Measurements from ENCODE around the gene EGR4. TPM values are rescaled to one million over a fixed set of nuclear protein-coding genes. Genes with fewer than 3 reads are reported as not detected.

EGR4 gene
- total RNA-seq, 6 experiments from 2014 or later = not detected

DNA sequence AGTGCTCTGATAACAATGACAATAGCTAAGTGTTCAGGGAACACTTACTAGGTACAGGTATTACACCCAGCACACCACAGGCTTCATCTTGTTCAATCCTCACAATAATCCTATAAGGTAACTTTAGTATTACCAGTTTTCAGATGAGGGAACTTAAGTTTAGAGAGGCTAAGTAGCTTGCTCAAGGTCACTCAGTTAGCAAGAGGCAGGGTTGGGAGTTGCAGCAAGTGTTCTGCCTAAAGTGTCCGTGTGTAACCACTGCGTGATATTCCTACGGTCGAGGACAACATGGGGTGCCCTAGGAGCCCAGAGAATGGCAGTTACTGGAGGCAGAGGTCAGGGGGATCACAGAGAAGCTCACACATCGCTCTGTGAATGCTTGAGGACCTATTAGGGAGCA is 30.2 kb upstream of the EGR4 start:
- H3K4me3 ChIP-seq = no peak overlapping the region
- no peaks in the 10 kb centered on the region for H3K36me3 ChIP-seq
- no peaks in the 10 kb centered on the region for H3K4me1 ChIP-seq
- TF ChIP-seq, protein P1, sequence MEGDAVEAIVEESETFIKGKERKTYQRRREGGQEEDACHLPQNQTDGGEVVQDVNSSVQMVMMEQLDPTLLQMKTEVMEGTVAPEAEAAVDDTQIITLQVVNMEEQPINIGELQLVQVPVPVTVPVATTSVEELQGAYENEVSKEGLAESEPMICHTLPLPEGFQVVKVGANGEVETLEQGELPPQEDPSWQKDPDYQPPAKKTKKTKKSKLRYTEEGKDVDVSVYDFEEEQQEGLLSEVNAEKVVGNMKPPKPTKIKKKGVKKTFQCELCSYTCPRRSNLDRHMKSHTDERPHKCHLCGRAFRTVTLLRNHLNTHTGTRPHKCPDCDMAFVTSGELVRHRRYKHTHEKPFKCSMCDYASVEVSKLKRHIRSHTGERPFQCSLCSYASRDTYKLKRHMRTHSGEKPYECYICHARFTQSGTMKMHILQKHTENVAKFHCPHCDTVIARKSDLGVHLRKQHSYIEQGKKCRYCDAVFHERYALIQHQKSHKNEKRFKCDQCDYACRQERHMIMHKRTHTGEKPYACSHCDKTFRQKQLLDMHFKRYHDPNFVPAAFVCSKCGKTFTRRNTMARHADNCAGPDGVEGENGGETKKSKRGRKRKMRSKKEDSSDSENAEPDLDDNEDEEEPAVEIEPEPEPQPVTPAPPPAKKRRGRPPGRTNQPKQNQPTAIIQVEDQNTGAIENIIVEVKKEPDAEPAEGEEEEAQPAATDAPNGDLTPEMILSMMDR (IDR thresholded peaks at IDR 0.05) = no peak
- no peak for TF ChIP-seq POLR2A (IDR thresholded peaks at IDR 0.05)
- no peaks in the 10 kb centered on the region for H3K9me3 ChIP-seq
- intact Hi-C loops (cut with DNase I) = no loop called here
- WGBS (ENCODE audit: insufficient coverage, low coverage, low lambda C conversion rate, missing lambda C conversion rate) = 45% methylated on average over 5 of the region's 5 CpGs
- no peak for ATAC-seq
- H3K27me3 ChIP-seq = no peaks in the 10 kb centered on the region
- DNase-seq = no peak
- H3K27ac ChIP-seq = no peak overlapping the region

DNA sequence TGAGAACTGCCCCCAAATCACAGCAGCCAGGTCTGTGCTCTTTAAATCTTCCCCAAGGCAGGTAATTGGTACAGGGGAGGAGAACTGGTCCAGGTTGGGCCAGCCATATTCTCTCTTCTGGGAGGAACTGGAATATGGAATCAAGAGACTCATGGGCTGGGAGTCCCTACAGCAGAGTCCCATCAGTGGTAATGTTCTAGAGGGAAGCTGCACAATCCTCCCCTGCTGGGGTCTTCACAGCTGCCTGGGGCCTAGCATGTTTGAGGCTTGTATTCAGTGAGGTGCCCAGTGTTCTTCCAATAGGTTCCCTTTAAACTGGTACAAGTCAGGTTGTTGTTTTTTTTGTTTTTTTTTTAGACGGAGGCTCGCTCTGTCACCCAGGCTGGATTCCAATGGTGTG is 21.1 kb upstream of the EGR4 start:
- H3K4me3 ChIP-seq = no peak overlapping the region
- no peaks in the 10 kb centered on the region for H3K9me3 ChIP-seq
- no peaks in the 10 kb centered on the region for H3K27me3 ChIP-seq
- no peaks in the 10 kb centered on the region for H3K36me3 ChIP-seq
- TF ChIP-seq, protein P1 (IDR thresholded peaks at IDR 0.05) = no peak
- no peak for TF ChIP-seq POLR2A (IDR thresholded peaks at IDR 0.05)
- no peak for DNase-seq
- no peak for ATAC-seq
- H3K4me1 ChIP-seq = no peaks in the 10 kb centered on the region
- intact Hi-C loops (cut with DNase I) = no loop called here
- H3K27ac ChIP-seq = no peak overlapping the region
- WGBS (ENCODE audit: insufficient coverage, low coverage, low lambda C conversion rate, missing lambda C conversion rate) = 82% methylated on average over 2 of the region's 2 CpGs

DNA sequence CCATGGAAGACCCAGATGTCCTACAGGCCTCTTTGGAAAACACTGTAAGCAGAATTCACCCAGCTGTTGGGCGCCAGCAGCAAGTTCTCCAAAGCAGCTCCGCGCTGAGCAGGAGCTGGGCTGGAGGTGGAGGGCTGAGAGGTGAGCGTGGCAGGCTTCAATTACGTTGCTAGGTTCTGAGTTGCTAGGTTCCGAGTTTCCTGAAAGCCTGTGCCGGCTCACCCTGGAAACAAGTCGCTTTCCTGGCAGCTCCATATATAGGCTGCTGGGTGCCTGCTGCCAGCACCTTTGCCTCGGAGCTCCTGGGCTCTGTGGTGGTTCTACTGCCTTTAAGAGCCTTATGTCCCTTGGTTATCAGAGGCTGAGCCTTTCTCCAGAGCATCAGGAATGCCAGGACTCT is 14.4 kb upstream of the EGR4 start:
- no peaks in the 10 kb centered on the region for H3K9me3 ChIP-seq
- intact Hi-C loops (cut with DNase I) = no loop called here
- ATAC-seq (no peak), DNase-seq (no peak)
- H3K27me3 ChIP-seq = no peaks in the 10 kb centered on the region
- H3K27ac ChIP-seq = no peak overlapping the region
- H3K4me3 ChIP-seq = no peak overlapping the region
- no peaks in the 10 kb centered on the region for H3K36me3 ChIP-seq
- TF ChIP-seq, protein P1 (IDR thresholded peaks at IDR 0.05) = no peak
- TF ChIP-seq POLR2A (IDR thresholded peaks at IDR 0.05) = no peak
- no peaks in the 10 kb centered on the region for H3K4me1 ChIP-seq
- WGBS (ENCODE audit: insufficient coverage, low coverage, low lambda C conversion rate, missing lambda C conversion rate) = 40% methylated on average over 1 of the region's 9 CpGs

DNA sequence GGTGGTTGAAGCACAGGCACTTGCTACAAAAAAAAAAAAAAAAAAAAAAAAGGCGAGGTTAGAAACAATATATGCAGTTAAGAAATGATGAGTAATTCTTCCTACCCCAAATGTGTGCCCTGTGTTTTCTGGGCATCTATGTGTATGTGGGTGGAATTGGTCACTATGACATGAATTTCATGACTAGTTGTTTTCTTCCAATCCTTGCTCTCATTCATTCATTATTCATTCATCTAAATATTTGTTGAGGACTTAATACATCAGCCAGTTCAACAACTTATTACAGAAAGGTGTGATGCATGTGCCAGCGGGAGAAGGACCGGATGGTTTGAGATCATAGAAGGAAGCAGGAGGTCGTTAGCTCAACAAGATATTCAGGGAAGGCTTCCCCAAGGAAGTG is 8.3 kb upstream of the EGR4 start:
- H3K27me3 ChIP-seq = no peaks in the 10 kb centered on the region
- intact Hi-C loops (cut with DNase I) = no loop called here
- WGBS (ENCODE audit: insufficient coverage, low coverage, low lambda C conversion rate, missing lambda C conversion rate) = 53% methylated on average over 4 of the region's 4 CpGs

More for the DNA sequence above, 8.3 kb upstream of the EGR4 start:
- Histone ChIP-seq H3K27ac (no peak overlapping the region), H3K4me1 (no peaks in the 10 kb centered on the region), H3K4me3 (no peak overlapping the region), H3K9me3 (no peaks in the 10 kb centered on the region), H3K36me3 (no peaks in the 10 kb centered on the region)
- ATAC-seq (no peak), DNase-seq (no peak)
- no peak for TF ChIP-seq POLR2A (IDR thresholded peaks at IDR 0.05)
- TF ChIP-seq, protein P1 (IDR thresholded peaks at IDR 0.05) = no peak

Data from right lobe of liver (tissue), 6 donors.